ENCODE measurements around the gene SPA17. TPM values are rescaled to one million over a fixed set of nuclear protein-coding genes. Genes with fewer than 3 reads are reported as not detected.

Gene SPA17
- total RNA-seq, 1 experiment from 2014 or later, result 4.2 TPM

DNA sequence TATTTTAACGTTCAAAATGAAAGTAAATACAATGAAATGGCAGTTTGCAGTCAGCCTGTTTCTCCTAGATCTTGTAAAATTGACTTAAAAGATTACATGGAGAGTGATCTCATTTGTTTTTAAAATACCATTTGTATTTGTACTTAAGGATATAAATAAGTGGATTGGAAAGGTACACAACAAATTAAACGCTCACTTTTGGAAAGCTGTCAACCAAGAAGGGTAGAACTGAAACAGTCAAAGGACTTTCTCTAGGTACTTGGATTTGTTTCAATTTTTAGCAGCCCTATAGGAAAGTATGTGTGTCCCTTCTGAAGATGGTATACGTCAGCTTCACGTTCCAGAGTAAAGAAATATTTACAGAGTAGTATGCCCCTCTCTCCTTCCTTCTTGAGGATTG is 43.7 kb upstream of the SPA17 start:
- no peak overlapping the region for H3K27ac Mint-ChIP-seq (ENCODE audit: unreplicated experiment)
- TF ChIP-seq, protein P1, sequence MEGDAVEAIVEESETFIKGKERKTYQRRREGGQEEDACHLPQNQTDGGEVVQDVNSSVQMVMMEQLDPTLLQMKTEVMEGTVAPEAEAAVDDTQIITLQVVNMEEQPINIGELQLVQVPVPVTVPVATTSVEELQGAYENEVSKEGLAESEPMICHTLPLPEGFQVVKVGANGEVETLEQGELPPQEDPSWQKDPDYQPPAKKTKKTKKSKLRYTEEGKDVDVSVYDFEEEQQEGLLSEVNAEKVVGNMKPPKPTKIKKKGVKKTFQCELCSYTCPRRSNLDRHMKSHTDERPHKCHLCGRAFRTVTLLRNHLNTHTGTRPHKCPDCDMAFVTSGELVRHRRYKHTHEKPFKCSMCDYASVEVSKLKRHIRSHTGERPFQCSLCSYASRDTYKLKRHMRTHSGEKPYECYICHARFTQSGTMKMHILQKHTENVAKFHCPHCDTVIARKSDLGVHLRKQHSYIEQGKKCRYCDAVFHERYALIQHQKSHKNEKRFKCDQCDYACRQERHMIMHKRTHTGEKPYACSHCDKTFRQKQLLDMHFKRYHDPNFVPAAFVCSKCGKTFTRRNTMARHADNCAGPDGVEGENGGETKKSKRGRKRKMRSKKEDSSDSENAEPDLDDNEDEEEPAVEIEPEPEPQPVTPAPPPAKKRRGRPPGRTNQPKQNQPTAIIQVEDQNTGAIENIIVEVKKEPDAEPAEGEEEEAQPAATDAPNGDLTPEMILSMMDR (IDR thresholded peaks at IDR 0.05; ENCODE audit: insufficient read depth in 1 of 2, low read depth in 1 of 2, low read length in 1 of 2, severe bottlenecking in 1 of 2, unreplicated experiment in 1 of 2), result no peak
- ChIA-PET POLR2A (interaction anchor here (1.3 kb wide), 1 partner anchor 44 kb away, joined by 4 read pairs; the partner anchor contains the start of genes SIAE and SPA17), CTCF (no interaction called here)
- no peaks in the 10 kb centered on the region for H3K9me3 Mint-ChIP-seq (ENCODE audit: unreplicated experiment)
- no peaks in the 10 kb centered on the region for H3K4me1 ChIP-seq
- intact Hi-C loops (cut with micrococcal nuclease; ENCODE audit: unreplicated experiment), result no loop called here
- H3K4me3 Mint-ChIP-seq (ENCODE audit: unreplicated experiment), result no peak overlapping the region
- H3K27me3 Mint-ChIP-seq (ENCODE audit: insufficient read depth, unreplicated experiment), result no peaks in the 10 kb centered on the region
- H3K4me1 Mint-ChIP-seq (ENCODE audit: low read depth, unreplicated experiment), result no peaks in the 10 kb centered on the region
- no TSS peak for BruUV-seq (replicated peaks)
- no peaks in the 10 kb centered on the region for H3K9me3 ChIP-seq
- no peak overlapping the region for H3K4me3 ChIP-seq (ENCODE audit: low read depth, low read length)
- peaks cover 8% of the 10 kb centered on the region for H3K36me3 ChIP-seq (ENCODE audit: control insufficient read depth, insufficient read depth, low read length)
- no peak for DNase-seq
- H3K27me3 ChIP-seq (replicated peaks; ENCODE audit: control insufficient read depth, insufficient read depth, low read length), result no peaks in the 10 kb centered on the region
- H3K36me3 Mint-ChIP-seq (ENCODE audit: insufficient read depth, unreplicated experiment), result peaks cover 81% of the 10 kb centered on the region

DNA sequence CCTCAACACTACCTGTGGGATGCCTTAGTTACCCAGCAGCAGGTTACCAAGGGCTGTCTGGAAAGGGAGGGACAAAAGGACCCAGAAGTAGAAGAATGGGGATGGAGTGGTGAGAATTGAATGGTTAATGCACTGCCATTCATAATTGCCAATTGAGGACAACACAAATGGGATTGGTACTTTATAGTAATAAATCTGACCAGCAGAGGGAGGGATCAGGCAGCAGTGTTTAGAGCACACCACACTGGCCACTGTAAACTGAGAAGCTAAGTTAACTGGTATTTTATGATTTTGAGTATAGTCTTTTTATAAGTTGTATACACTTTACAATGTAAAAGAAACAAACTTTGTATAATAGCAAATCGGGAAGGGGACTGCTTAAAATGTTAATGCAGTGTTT is 40.3 kb upstream of the SPA17 start:
- peaks cover 2% of the 10 kb centered on the region; the same call in 1 of the 2 replicates for H3K36me3 ChIP-seq (ENCODE audit: control insufficient read depth, insufficient read depth, low read length)
- no peaks in the 10 kb centered on the region for H3K4me1 ChIP-seq
- H3K9me3 ChIP-seq, result no peaks in the 10 kb centered on the region
- BruUV-seq (replicated peaks), result no TSS peak
- intact Hi-C loops (cut with micrococcal nuclease; ENCODE audit: unreplicated experiment), result no loop called here
- no peaks in the 10 kb centered on the region for H3K9me3 Mint-ChIP-seq (ENCODE audit: unreplicated experiment)
- no peak for DNase-seq
- ChIA-PET POLR2A (no interaction called here), CTCF (interaction anchor here (0.8 to 2.6 kb wide), 4 partner anchors 10 to 112 kb away, joined by 3 to 7 read pairs (median 3); partner anchors contain the start of gene TBRG1)
- H3K27me3 ChIP-seq (replicated peaks; ENCODE audit: control insufficient read depth, insufficient read depth, low read length), result no peaks in the 10 kb centered on the region
- H3K36me3 Mint-ChIP-seq (ENCODE audit: insufficient read depth, unreplicated experiment), result peaks cover 65% of the 10 kb centered on the region
- H3K4me3 Mint-ChIP-seq (ENCODE audit: unreplicated experiment), result no peak overlapping the region
- no peaks in the 10 kb centered on the region for H3K27me3 Mint-ChIP-seq (ENCODE audit: insufficient read depth, unreplicated experiment)
- H3K27ac Mint-ChIP-seq (ENCODE audit: unreplicated experiment), result no peak overlapping the region
- TF ChIP-seq, protein P1 (IDR thresholded peaks at IDR 0.05; ENCODE audit: insufficient read depth in 1 of 2, low read depth in 1 of 2, low read length in 1 of 2, severe bottlenecking in 1 of 2, unreplicated experiment in 1 of 2), result peak; percentile 51 to 68
- H3K4me1 Mint-ChIP-seq (ENCODE audit: low read depth, unreplicated experiment), result no peaks in the 10 kb centered on the region
- no peak overlapping the region for H3K4me3 ChIP-seq (ENCODE audit: low read depth, low read length)

DNA sequence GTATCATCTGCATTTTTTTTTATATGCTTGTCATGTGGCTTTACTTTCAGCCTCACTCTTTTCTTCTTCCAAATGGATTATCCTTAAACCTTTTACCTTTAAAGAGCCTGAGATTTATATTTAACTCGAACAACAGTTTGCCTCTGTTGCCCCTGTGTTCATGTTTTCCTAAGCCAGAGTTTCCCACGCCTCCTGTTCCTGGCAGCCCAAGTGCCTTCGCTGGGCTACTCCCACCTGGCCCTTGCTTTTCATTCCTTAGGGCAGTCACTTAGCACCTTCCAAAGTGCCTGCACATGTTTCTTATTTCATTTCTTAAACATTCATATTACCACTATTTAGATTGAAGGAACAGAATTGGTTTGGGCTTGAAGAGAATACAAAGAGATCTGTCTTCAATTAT is 37.8 kb upstream of the SPA17 start:
- TSS peak; percentile 93 for BruUV-seq (replicated peaks)

More for the DNA sequence above, 37.8 kb upstream of the SPA17 start:
- intact Hi-C loops (cut with micrococcal nuclease; ENCODE audit: unreplicated experiment), result no loop called here
- no peaks in the 10 kb centered on the region for H3K9me3 ChIP-seq
- H3K27me3 ChIP-seq (replicated peaks; ENCODE audit: control insufficient read depth, insufficient read depth, low read length), result no peaks in the 10 kb centered on the region
- Mint-ChIP-seq H3K4me3 (ENCODE audit: unreplicated experiment) (no peak overlapping the region), H3K9me3 (ENCODE audit: unreplicated experiment) (no peaks in the 10 kb centered on the region), H3K36me3 (ENCODE audit: insufficient read depth, unreplicated experiment) (peaks cover 45% of the 10 kb centered on the region), H3K4me1 (ENCODE audit: low read depth, unreplicated experiment) (no peaks in the 10 kb centered on the region), H3K27me3 (ENCODE audit: insufficient read depth, unreplicated experiment) (no peaks in the 10 kb centered on the region), H3K27ac (ENCODE audit: unreplicated experiment) (no peak overlapping the region)
- POLR2A ChIA-PET, result no interaction called here
- TF ChIP-seq, protein P1 (IDR thresholded peaks at IDR 0.05; ENCODE audit: insufficient read depth in 1 of 2, low read depth in 1 of 2, low read length in 1 of 2, severe bottlenecking in 1 of 2, unreplicated experiment in 1 of 2), result no peak
- no peak overlapping the region for H3K4me3 ChIP-seq (ENCODE audit: low read depth, low read length)
- peaks cover 2% of the 10 kb centered on the region; the same call in 1 of the 2 replicates for H3K36me3 ChIP-seq (ENCODE audit: control insufficient read depth, insufficient read depth, low read length)
- no peak for DNase-seq
- H3K4me1 ChIP-seq, result no peaks in the 10 kb centered on the region
- CTCF ChIA-PET, result no interaction called here

All from Caco-2 (cell line).